SK-N-SH (cell line): Measurements from ENCODE around the gene FAM107A.

ENCODE experiments used
- JUND ChIP-seq: IDR thresholded peaks from 2 replicates; pipeline ENCODE4 v1.4.0; 2012
- MEF2A ChIP-seq: IDR thresholded peaks from 2 replicates; pipeline ENCODE4 v1.4.0; 2012; ENCODE audit warnings: low read depth, borderline replicate concordance
- POLR2AphosphoS5 ChIP-seq: IDR thresholded peaks from 2 replicates; pipeline ENCODE4 v1.6.1; 2012; ENCODE audit warnings: low read depth, low read length
- RXRA ChIP-seq: IDR thresholded peaks from 2 replicates; pipeline ENCODE4 v1.4.0; 2012; ENCODE audit warnings: low read depth, mild to moderate bottlenecking, borderline replicate concordance
- SMC3 ChIP-seq: IDR thresholded peaks from 2 replicates; pipeline ENCODE4 v1.6.1; 2012; ENCODE audit warnings: low read depth, low read length, improper control_type of control experiment
- YY1 ChIP-seq: IDR thresholded peaks from 2 replicates; pipeline ENCODE4 v1.4.0; 2012; ENCODE audit warnings: low read depth, mild to moderate bottlenecking
- TF ChIP-seq, protein P1 (sequence below): fragments of 150-350 bp; IDR thresholded peaks from 2 replicates; pipeline ENCODE4 v1.6.1; 2017; ENCODE audit warnings: antibody characterized with exemption, low read length, low read depth, borderline replicate concordance
- TF ChIP-seq, protein P2 (sequence below): fragments of 200-600 bp; sonication (generic); IDR thresholded peaks from 2 replicates; pipeline ENCODE4 v1.6.1; 2017; ENCODE audit warnings: antibody characterized with exemption, mild to moderate bottlenecking, moderate library complexity

- TF ChIP-seq, protein P1, sequence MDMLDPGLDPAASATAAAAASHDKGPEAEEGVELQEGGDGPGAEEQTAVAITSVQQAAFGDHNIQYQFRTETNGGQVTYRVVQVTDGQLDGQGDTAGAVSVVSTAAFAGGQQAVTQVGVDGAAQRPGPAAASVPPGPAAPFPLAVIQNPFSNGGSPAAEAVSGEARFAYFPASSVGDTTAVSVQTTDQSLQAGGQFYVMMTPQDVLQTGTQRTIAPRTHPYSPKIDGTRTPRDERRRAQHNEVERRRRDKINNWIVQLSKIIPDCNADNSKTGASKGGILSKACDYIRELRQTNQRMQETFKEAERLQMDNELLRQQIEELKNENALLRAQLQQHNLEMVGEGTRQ, result no peak
- no peak for TF ChIP-seq MEF2A
- TF ChIP-seq, protein P2, sequence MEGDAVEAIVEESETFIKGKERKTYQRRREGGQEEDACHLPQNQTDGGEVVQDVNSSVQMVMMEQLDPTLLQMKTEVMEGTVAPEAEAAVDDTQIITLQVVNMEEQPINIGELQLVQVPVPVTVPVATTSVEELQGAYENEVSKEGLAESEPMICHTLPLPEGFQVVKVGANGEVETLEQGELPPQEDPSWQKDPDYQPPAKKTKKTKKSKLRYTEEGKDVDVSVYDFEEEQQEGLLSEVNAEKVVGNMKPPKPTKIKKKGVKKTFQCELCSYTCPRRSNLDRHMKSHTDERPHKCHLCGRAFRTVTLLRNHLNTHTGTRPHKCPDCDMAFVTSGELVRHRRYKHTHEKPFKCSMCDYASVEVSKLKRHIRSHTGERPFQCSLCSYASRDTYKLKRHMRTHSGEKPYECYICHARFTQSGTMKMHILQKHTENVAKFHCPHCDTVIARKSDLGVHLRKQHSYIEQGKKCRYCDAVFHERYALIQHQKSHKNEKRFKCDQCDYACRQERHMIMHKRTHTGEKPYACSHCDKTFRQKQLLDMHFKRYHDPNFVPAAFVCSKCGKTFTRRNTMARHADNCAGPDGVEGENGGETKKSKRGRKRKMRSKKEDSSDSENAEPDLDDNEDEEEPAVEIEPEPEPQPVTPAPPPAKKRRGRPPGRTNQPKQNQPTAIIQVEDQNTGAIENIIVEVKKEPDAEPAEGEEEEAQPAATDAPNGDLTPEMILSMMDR, result no peak
- TF ChIP-seq RXRA, result no peak
- TF ChIP-seq SMC3, result no peak
- no peak for TF ChIP-seq POLR2AphosphoS5
- no peak for TF ChIP-seq JUND
- no peak for TF ChIP-seq YY1
These were observed 13.7 kb downstream of the FAM107A start for GRCh38 chr3:58563386-58564035.
